HG02610 (cell line): Measurements from ENCODE around the gene DGKE.

Experiments
- ATAC-seq: cut with Tn5 transposase; IDR thresholded peaks from one replicate; pipeline ENCODE4 v1.9.1; 2021; ENCODE audit warnings: mild to moderate bottlenecking, moderate library complexity; ENCODE audit not compliant: unreplicated experiment

The DGKE gene

GRCh38 chr17:56812901-56813388, 21.0 kb upstream of the DGKE start:
- no peak for ATAC-seq

- ATAC-seq: no peak
These were observed 18.2 kb upstream of the DGKE start for GRCh38 chr17:56815711-56816110.

GRCh38 chr17:56817066-56817465, 16.9 kb upstream of the DGKE start:
- no peak for ATAC-seq

GRCh38 chr17:56819030-56819429, 14.9 kb upstream of the DGKE start:
- no peak for ATAC-seq

GRCh38 chr17:56819431-56820145, 14.4 kb upstream of the DGKE start:
- ATAC-seq: peak; percentile 61

GRCh38 chr17:56820207-56820606, 13.7 kb upstream of the DGKE start:
- ATAC-seq: no peak

- no peak for ATAC-seq
These were observed 12.0 kb upstream of the DGKE start for GRCh38 chr17:56821847-56822534.

GRCh38 chr17:56822725-56823124, 11.2 kb upstream of the DGKE start:
- no peak for ATAC-seq

- no peak for ATAC-seq
These were observed 10.1 kb upstream of the DGKE start for GRCh38 chr17:56823848-56824247.

GRCh38 chr17:56824503-56824902, 9.4 kb upstream of the DGKE start:
- ATAC-seq: no peak

GRCh38 chr17:56826611-56827414, 7.1 kb upstream of the DGKE start:
- ATAC-seq: no peak

GRCh38 chr17:56830726-56831368, 3.1 kb upstream of the DGKE start:
- no peak for ATAC-seq

GRCh38 chr17:56831369-56832095, 2.4 kb upstream of the DGKE start:
- ATAC-seq: no peak

GRCh38 chr17:56832446-56832845, 1.5 kb upstream of the DGKE start:
- ATAC-seq: no peak

GRCh38 chr17:56833057-56833808, 718 bp upstream of the DGKE start:
- peak; percentile 60 for ATAC-seq

GRCh38 chr17:56834380-56835263, 671 bp downstream of the DGKE start:
- peak; percentile 27 for ATAC-seq

GRCh38 chr17:56835264-56835585, 1.3 kb downstream of the DGKE start:
- no peak for ATAC-seq

GRCh38 chr17:56838687-56839086, 4.7 kb downstream of the DGKE start:
- no peak for ATAC-seq

- ATAC-seq: no peak
These were observed 8.6 kb downstream of the DGKE start for GRCh38 chr17:56842577-56842976.
